HPDE6-E6E7 (cell line): ENCODE results near the gene MORC1.

Experiments
- DNase-seq: peaks from one replicate; pipeline ENCODE4 v3.0.0; 2011; ENCODE audit warnings: missing footprints; ENCODE audit errors: extremely low spot score

MORC1 gene

DNA sequence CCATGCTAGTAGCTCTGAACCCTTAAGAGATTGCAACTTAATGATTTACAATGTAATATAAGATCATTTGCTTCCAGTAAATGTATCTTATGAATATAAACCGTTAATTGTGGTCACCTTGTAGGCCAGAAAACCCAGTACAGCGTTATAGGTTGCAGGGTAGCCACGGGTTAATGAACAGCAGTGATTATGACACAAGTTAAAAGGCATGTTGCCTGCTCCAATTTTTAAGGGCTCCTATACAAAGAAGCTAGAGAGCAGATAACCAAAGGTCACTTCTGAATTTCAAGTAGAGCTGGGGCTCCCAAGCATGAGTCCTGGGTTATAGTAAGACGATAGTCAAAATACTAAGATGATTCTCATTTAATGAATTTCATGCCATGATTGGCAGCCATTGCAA lies 177.8 kb downstream of the MORC1 start:
- DNase-seq = no peak

DNA sequence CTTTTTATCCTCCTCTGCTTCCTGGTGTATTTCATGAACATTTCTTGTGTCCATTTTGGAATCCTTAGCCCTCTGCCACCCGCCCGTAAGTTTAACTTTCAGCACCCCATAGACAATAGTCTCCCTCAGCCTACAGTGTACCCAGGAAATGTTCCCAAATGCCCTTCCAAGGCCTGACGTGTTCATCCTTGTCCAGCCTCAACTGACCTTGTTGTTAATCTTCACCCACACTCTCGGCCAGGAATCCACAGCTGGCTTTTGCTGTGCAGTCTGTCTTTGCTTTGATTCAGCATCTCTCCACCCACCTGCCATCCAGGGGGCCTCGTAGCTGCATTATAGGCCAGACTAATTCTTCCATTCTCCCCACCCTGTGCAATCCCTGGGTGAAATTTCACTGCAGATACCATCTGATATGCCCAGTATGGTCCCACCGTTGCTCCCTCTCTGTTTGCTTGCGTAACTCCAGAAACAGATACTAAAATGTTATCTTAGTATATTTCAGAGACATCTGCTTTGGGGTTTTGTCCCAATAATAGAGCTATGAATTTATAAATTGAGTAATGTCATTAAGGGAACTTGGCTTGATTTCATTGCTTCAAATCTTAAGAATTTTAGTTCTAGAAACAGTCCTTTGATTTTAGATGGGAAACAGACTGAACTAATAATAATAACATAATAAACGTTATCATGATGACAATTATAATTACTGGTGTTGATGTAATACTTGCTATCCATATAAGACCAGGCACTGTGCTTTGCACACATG lies 180.8 kb downstream of the MORC1 start:
- no peak for DNase-seq

DNA sequence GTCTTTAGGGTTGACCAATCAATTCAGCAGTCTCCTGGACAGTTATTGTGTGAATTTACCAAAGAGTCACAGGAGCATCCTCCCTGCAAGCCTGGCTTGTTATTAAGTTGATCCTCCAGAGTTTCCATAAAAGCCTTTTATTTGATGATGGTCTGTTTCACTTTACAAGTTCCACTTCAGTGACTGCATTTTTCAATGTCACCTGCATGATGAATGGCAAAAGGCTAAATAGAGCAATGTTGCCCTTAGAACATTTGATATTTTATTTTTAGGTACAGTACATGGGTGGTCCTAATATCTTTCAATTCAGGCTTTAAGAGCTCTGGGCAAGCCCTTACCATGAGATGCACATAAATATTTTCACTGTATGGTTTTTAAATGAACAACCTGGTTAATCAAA lies 186.9 kb downstream of the MORC1 start:
- no peak for DNase-seq

DNA sequence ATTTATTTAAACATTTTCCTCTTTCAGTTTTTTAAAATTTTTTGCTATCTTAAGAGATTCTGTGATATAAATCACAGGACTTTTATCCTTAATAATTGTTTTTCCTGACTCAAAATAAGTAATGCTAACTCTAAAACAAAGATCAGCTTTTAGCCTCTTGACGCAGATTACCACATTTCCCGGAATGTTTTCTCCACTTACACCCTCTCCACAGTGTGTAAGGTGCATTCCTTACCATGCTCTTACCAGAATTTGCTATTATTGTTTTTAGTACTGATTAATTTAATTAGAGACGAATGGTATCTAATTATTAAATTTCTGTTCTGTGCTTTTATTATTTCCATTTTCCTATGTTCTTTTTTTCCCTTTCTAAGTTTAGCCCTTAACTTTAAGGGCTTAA lies 199.1 kb downstream of the MORC1 start:
- no peak for DNase-seq

DNA sequence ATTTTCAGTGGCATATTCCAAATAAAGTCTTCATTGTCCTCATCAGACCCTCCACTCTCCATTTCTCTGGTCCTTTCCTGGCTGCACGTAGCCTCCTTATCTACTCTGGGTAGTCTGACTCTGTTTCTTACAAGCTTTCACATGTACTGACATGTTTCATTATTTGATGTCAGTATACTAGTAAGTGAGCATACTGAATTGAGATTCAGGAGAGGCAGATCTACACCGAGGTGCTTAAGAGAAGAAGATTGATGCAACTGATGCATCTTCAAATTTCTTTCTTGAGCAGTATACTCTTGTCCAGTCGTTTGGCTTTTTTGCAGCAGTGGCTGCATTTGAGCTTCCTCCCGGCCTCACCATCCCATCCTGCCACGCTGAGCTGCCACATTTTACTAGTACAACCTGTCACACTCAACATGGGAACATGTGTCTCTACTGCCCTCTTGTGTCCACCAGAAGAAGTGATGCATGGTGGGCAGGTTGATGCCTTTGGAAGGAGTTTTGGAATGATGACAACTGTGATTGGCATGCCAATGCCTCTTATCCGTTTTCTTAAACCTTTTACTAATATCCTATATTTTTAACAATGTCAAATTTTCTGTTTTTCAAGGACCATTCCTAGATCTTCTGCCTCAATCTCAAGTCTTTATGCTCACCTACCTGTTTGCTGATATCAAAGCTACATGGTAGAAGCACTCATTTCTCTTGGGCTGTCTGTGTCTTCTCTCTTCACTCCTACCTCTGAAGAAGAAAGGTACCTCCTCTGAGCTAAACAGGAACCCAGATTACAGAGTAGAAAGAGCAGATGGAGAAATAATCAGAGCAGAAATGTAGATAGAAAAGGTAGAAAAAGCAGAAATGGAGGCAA lies 202.9 kb downstream of the MORC1 start:
- DNase-seq = peak; percentile 56

DNA sequence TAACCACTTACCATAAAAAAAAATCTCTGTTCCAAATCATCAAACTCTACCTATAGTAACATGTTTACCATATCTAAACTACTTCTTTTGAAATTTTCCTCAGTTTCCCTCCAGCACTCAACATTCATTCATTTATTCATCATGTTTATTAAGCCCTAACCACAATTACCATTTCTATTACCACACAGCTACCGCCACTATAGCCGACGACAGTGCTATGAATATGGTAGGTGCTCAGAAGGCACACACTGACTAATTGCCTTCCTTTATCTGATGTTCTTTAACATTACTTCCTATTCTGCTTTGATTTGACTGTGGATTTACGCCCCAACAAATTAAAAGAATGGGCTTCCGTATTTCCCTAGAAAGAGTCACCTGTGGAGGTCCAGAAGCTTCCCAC lies 208.1 kb downstream of the MORC1 start:
- DNase-seq = no peak
